ENCODE results near the gene TNNT2. TPM values are rescaled to one million over a fixed set of nuclear protein-coding genes. Genes with fewer than 3 reads are reported as not detected.

The TNNT2 gene
- total and polyA plus RNA-seq, 2 of the 4 experiments (the other 2 are of a cell fraction): 0.18 to 1.2 TPM

- Histone ChIP-seq H3K27me3 (ENCODE audit: control insufficient read depth, insufficient read depth, low read length) (peaks cover 89% of the 10 kb centered on the region), H4K5ac (ENCODE audit: low read depth, low read length) (no peak overlapping the region), H3K36me3 (ENCODE audit: control insufficient read depth, insufficient read depth, low read length) (no peaks in the 10 kb centered on the region), H2AK9ac (replicated peaks; ENCODE audit: low read depth, low read length, poor library complexity) (no peak overlapping the region), H3K18ac (ENCODE audit: low read depth, low read length) (no peak overlapping the region), H2BK20ac (ENCODE audit: low read depth, low read length) (no peak overlapping the region), H3K79me1 (ENCODE audit: low read depth in 1 of 2, low read length in 2 of 2) (no peaks in the 10 kb centered on the region), H3K4me1 (ENCODE audit: control insufficient read depth, insufficient read depth, low read length) (no peaks in the 10 kb centered on the region), H3K9me3 (ENCODE audit: control insufficient read depth, insufficient read depth, low read length) (no peaks in the 10 kb centered on the region), H3K27ac (ENCODE audit: insufficient read depth, low read length) (no peak overlapping the region), H2BK5ac (ENCODE audit: low read depth, low read length, poor library complexity, severe bottlenecking) (no peak overlapping the region), H3K9me1 (ENCODE audit: insufficient read depth, low read length) (no peaks in the 10 kb centered on the region), H3K9ac (ENCODE audit: low read depth, low read length) (no peak overlapping the region), H2AK5ac (ENCODE audit: low read depth, low read length) (no peak overlapping the region), H4K20me1 (ENCODE audit: insufficient read depth, low read length) (no peaks in the 10 kb centered on the region), H3K23ac (ENCODE audit: low read depth, low read length) (no peak overlapping the region), H3K56ac (ENCODE audit: extremely low read depth, insufficient read depth, low read length) (no peak overlapping the region), H3K4ac (ENCODE audit: low read depth, low read length) (no peak overlapping the region), H3K4me3 (ENCODE audit: insufficient read depth, low read depth, low read length) (no peak overlapping the region), H2BK15ac (ENCODE audit: low read depth, low read length) (no peak overlapping the region), H2BK120ac (ENCODE audit: low read depth, low read length) (no peak overlapping the region), H3K14ac (replicated peaks; ENCODE audit: low read depth, low read length) (no peak overlapping the region), H4K8ac (ENCODE audit: low read depth in 2 of 2, low read length in 2 of 2) (no peak overlapping the region), H4K91ac (ENCODE audit: insufficient read depth, low read depth, low read length) (no peak overlapping the region), H3K4me2 (ENCODE audit: low read depth, low read length) (no peak overlapping the region), H2AFZ (replicated peaks; ENCODE audit: low read length, poor library complexity) (no peak overlapping the region)
- in situ Hi-C loops (cut with MboI; ENCODE audit: low sequenced_read_pairs) (no loop called here), dilution Hi-C loops (cut with HindIII; ENCODE audit: low sequenced_read_pairs, unreplicated experiment) (no loop called here), intact Hi-C loops (cut with micrococcal nuclease) (no loop called here)
- ChIA-PET POLR2A (ENCODE audit: unreplicated experiment) (no interaction called here), CTCF (no interaction called here)
- WGBS, 2 experiments (ENCODE audit: extremely low coverage in 2 of 2, insufficient read length in 1 of 2): no CpG with 5 or more reads among the region's 9 CpGs
- peak; percentile 12 for DNase-seq
- BruUV-seq (replicated peaks): no TSS peak
- TF ChIP-seq CEBPB (IDR thresholded peaks at IDR 0.05; ENCODE audit: low read depth, low read length) (no peak), BHLHE40 (IDR thresholded peaks at IDR 0.05; ENCODE audit: low read depth, low read length) (peak; percentile 89), CTCF (conservative IDR thresholded peaks at IDR 0.05; ENCODE audit: low read depth, low read length) (no peak), NFE2L2 (IDR thresholded peaks at IDR 0.05; ENCODE audit: low read depth, low read length) (no peak)
- peak; percentile 40; the same call in 1 of the 2 replicates for ATAC-seq (ENCODE audit: low read depth)
Observed at GRCh38 chr1:201309416-201309815, 68.1 kb downstream of the TNNT2 start.

Other genes with a start within 250 kb of the TNNT2 start
- gene TMEM9, start 223.2 kb downstream of the TNNT2 start, total RNA-seq (2012; rRNA removed): 62.8 and 76.7 TPM in 2 replicates
- 97.0 and 107 TPM in 2 replicates for gene TMEM9, start 223.2 kb downstream of the TNNT2 start, polyA plus RNA-seq (2012; rRNA removed)
- gene IGFN1, start 186.9 kb downstream of the TNNT2 start, total RNA-seq (2012; rRNA removed): not detected in 2 replicates
- gene IGFN1, start 186.9 kb downstream of the TNNT2 start, polyA plus RNA-seq (2012; rRNA removed): 0.04 and 0.05 TPM in 2 replicates
- gene PKP1, start 94.2 kb downstream of the TNNT2 start, total RNA-seq (2012; rRNA removed): under 0.01 and 0.18 TPM in 2 replicates
- 0.16 and 0.36 TPM in 2 replicates for gene PKP1, start 94.2 kb downstream of the TNNT2 start, polyA plus RNA-seq (2012; rRNA removed)
- gene LAD1, start 21.6 kb upstream of the TNNT2 start, total RNA-seq (2012; rRNA removed): under 0.01 TPM in 1 of 2 replicates, not detected in the other
- gene LAD1, start 21.6 kb upstream of the TNNT2 start, polyA plus RNA-seq (2012; rRNA removed): 0.07 and 0.09 TPM in 2 replicates
- not detected in 2 replicates for gene TNNI1, start 44.0 kb upstream of the TNNT2 start, total RNA-seq (2012; rRNA removed)
- gene TNNI1, start 44.0 kb upstream of the TNNT2 start, polyA plus RNA-seq (2012; rRNA removed): not detected in 2 replicates
- 41.6 and 44.2 TPM in 2 replicates for gene PHLDA3, start 91.5 kb upstream of the TNNT2 start, total RNA-seq (2012; rRNA removed)
- 102 and 122 TPM in 2 replicates for gene PHLDA3, start 91.5 kb upstream of the TNNT2 start, polyA plus RNA-seq (2012; rRNA removed)
- gene CSRP1, start 129.4 kb upstream of the TNNT2 start, total RNA-seq (2012; rRNA removed): 1,498 and 1,861 TPM in 2 replicates
- 948 and 1,037 TPM in 2 replicates for gene CSRP1, start 129.4 kb upstream of the TNNT2 start, polyA plus RNA-seq (2012; rRNA removed)
- gene NAV1, start 161.4 kb upstream of the TNNT2 start, total RNA-seq (2012; rRNA removed): 14.0 and 14.4 TPM in 2 replicates
- 23.1 and 23.6 TPM in 2 replicates for gene NAV1, start 161.4 kb upstream of the TNNT2 start, polyA plus RNA-seq (2012; rRNA removed)

All from IMR-90 (cell line).